ENCODE measurements around the gene RAET1L. TPM values are rescaled to one million over a fixed set of nuclear protein-coding genes. Genes with fewer than 3 reads are reported as not detected.

RAET1L gene
- total RNA-seq, 1 experiment from 2014 or later: not detected

DNA sequence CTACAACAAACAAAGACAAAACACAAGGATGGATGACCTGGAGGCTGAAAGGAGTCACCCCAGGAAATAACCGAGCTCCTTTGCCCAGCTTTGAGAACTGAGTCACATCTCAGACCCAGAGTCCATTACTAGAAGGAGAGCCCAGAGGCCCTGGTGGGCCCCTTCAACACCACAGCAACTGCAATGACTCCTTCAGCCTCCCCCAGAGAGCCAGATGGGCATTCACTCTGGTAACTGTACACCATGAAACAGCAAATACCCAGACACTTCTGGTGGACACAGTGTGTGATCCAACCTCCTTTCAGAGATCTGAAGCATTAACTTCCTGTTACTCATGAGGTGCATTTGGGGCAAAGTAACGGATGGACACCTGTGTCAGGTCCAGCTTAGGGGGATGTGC is 22.6 kb downstream of the RAET1L start:
- no peaks in the 10 kb centered on the region for H3K27me3 ChIP-seq (replicated peaks; ENCODE audit: insufficient read depth, low read depth, low read length, poor library complexity)

DNA sequence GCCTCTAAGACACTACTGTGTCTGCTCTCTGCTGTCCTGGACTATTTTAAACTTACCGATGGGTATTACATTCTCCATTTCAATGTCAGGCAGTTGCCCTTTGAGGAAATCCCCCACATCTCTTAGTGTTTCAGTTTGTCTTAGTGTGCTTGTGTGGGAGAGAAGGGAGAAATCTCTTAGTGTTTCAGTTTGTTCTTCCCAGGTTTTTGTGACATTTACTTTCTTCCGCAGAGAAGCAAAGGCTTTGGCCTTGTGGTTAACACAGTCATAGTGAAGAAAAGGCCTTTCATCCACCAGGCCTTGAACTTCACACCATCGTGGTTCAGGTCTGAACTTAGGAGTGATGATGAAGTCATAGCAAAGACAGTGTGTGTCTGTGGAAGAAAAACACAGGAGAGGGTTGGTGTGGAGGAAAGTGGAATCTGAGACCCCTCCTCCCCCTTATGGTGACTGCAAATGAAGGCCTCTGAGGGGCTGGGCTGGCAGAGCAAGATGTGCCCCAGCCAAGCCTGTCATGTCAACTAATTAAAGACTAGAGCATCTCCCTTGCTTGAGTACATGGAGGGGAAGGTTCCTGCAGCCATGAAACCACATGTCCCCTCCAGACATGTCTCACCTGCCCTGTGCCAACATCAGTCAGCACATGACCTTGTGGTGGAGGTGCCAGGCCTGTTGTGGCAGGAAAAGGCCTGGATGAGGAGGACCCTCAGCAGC is 23.9 kb downstream of the RAET1L start:
- POLR2A ChIA-PET (ENCODE audit: low non-redundant PET): no interaction called here
- BruUV-seq (replicated peaks): no TSS peak
- Histone ChIP-seq H3K9me3 (ENCODE audit: low read depth, low read length, poor library complexity, severe bottlenecking) (no peaks in the 10 kb centered on the region), H3K36me3 (ENCODE audit: insufficient read depth, low read length, poor library complexity, severe bottlenecking) (no peaks in the 10 kb centered on the region), H3K27me3 (replicated peaks; ENCODE audit: insufficient read depth, low read depth, low read length, poor library complexity) (peaks cover 8% of the 10 kb centered on the region), H3K4me1 (ENCODE audit: insufficient read depth, low read length, poor library complexity, severe bottlenecking) (no peaks in the 10 kb centered on the region), H3K4me3 (ENCODE audit: low read depth, low read length, poor library complexity, severe bottlenecking) (no peak overlapping the region), H3K27ac (ENCODE audit: low read depth, low read length, poor library complexity, severe bottlenecking) (no peak overlapping the region)
- intact Hi-C loops (cut with micrococcal nuclease; ENCODE audit: unreplicated experiment): no loop called here
- TF ChIP-seq EZH2 (IDR thresholded peaks at IDR 0.05; ENCODE audit: borderline replicate concordance, low read depth, low read length, poor library complexity, severe bottlenecking): no peak
- TF ChIP-seq, protein P1, sequence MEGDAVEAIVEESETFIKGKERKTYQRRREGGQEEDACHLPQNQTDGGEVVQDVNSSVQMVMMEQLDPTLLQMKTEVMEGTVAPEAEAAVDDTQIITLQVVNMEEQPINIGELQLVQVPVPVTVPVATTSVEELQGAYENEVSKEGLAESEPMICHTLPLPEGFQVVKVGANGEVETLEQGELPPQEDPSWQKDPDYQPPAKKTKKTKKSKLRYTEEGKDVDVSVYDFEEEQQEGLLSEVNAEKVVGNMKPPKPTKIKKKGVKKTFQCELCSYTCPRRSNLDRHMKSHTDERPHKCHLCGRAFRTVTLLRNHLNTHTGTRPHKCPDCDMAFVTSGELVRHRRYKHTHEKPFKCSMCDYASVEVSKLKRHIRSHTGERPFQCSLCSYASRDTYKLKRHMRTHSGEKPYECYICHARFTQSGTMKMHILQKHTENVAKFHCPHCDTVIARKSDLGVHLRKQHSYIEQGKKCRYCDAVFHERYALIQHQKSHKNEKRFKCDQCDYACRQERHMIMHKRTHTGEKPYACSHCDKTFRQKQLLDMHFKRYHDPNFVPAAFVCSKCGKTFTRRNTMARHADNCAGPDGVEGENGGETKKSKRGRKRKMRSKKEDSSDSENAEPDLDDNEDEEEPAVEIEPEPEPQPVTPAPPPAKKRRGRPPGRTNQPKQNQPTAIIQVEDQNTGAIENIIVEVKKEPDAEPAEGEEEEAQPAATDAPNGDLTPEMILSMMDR (conservative IDR thresholded peaks at IDR 0.05; ENCODE audit: low read depth, low read length): no peak
- no peak for DNase-seq (ENCODE audit: low spot score)
- CTCF ChIA-PET: no interaction called here

More for the DNA sequence above, 22.6 kb downstream of the RAET1L start:
- no peaks in the 10 kb centered on the region for H3K36me3 ChIP-seq (ENCODE audit: insufficient read depth, low read length, poor library complexity, severe bottlenecking)
- DNase-seq (ENCODE audit: low spot score): no peak
- no TSS peak for BruUV-seq (replicated peaks)
- ChIA-PET POLR2A (ENCODE audit: low non-redundant PET) (no interaction called here), CTCF (no interaction called here)
- no peak for TF ChIP-seq EZH2 (IDR thresholded peaks at IDR 0.05; ENCODE audit: borderline replicate concordance, low read depth, low read length, poor library complexity, severe bottlenecking)
- TF ChIP-seq, protein P1 (conservative IDR thresholded peaks at IDR 0.05; ENCODE audit: low read depth, low read length): no peak
- no peak overlapping the region for H3K27ac ChIP-seq (ENCODE audit: low read depth, low read length, poor library complexity, severe bottlenecking)
- no peak overlapping the region for H3K4me3 ChIP-seq (ENCODE audit: low read depth, low read length, poor library complexity, severe bottlenecking)
- intact Hi-C loops (cut with micrococcal nuclease; ENCODE audit: unreplicated experiment): no loop called here
- H3K4me1 ChIP-seq (ENCODE audit: insufficient read depth, low read length, poor library complexity, severe bottlenecking): no peaks in the 10 kb centered on the region
- H3K9me3 ChIP-seq (ENCODE audit: low read depth, low read length, poor library complexity, severe bottlenecking): no peaks in the 10 kb centered on the region

DNA sequence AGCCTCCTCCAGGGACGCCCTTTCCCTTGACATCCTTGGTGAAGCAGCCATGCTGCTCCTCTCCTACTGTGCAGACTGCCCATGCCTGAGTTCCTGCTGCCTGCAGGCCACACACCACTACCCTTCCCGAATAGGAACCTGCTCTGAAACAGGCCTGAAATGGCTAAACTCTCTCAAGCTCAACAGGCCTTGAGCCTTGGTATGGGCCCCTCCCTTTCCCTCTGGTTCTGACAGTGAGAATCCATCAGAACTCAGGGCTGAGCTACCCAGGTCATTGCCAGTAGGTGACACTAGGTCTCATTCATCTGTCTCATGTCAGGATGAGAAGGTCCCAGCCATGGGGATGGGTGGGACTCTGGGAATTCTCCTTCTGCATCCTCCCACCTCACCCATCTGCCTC is 25.7 kb downstream of the RAET1L start:
- no TSS peak for BruUV-seq (replicated peaks)
- no peak overlapping the region for H3K27ac ChIP-seq (ENCODE audit: low read depth, low read length, poor library complexity, severe bottlenecking)
- CTCF ChIA-PET: no interaction called here
- no peak overlapping the region for H3K4me3 ChIP-seq (ENCODE audit: low read depth, low read length, poor library complexity, severe bottlenecking)
- no peaks in the 10 kb centered on the region for H3K36me3 ChIP-seq (ENCODE audit: insufficient read depth, low read length, poor library complexity, severe bottlenecking)
- H3K9me3 ChIP-seq (ENCODE audit: low read depth, low read length, poor library complexity, severe bottlenecking): no peaks in the 10 kb centered on the region
- POLR2A ChIA-PET (ENCODE audit: low non-redundant PET): no interaction called here
- DNase-seq (ENCODE audit: low spot score): no peak
- TF ChIP-seq EZH2 (IDR thresholded peaks at IDR 0.05; ENCODE audit: borderline replicate concordance, low read depth, low read length, poor library complexity, severe bottlenecking): no peak
- TF ChIP-seq, protein P1 (conservative IDR thresholded peaks at IDR 0.05; ENCODE audit: low read depth, low read length): no peak
- intact Hi-C loops (cut with micrococcal nuclease; ENCODE audit: unreplicated experiment): no loop called here
- H3K27me3 ChIP-seq (replicated peaks; ENCODE audit: insufficient read depth, low read depth, low read length, poor library complexity): peaks cover 12% of the 10 kb centered on the region
- H3K4me1 ChIP-seq (ENCODE audit: insufficient read depth, low read length, poor library complexity, severe bottlenecking): no peaks in the 10 kb centered on the region

All from A673 (cell line).